ENCODE measurements around the gene DPYD.
"Not testable (repeated sequence)": the region's sequence is repeated elsewhere in the genome, so short reads cannot be mapped to it uniquely, and the experiment has no call there.

The DPYD gene

GRCh38 chr1:97258597-97258996, 662.2 kb downstream of the DPYD start:
- no peak for DNase-seq

- DNase-seq = no peak
Observed at GRCh38 chr1:97254731-97255463, 665.9 kb downstream of the DPYD start.

- DNase-seq = no peak
Observed at GRCh38 chr1:97252925-97253324, 667.9 kb downstream of the DPYD start.

- no peak for DNase-seq
Observed at GRCh38 chr1:97252076-97252475, 668.8 kb downstream of the DPYD start.

- no peak for DNase-seq
Observed at GRCh38 chr1:97247196-97247595, 673.6 kb downstream of the DPYD start.

GRCh38 chr1:97245682-97246081, 675.2 kb downstream of the DPYD start:
- no peak for DNase-seq

- DNase-seq = no peak
Observed at GRCh38 chr1:97245026-97245425, 675.8 kb downstream of the DPYD start.

- DNase-seq = peak; percentile 1
Observed at GRCh38 chr1:97243973-97244560, 676.8 kb downstream of the DPYD start.

GRCh38 chr1:97238816-97239215, 682.0 kb downstream of the DPYD start:
- DNase-seq = no peak

GRCh38 chr1:97231354-97231753, 689.5 kb downstream of the DPYD start:
- DNase-seq = not testable (repeated sequence)

- DNase-seq = no peak
Observed at GRCh38 chr1:97212671-97213070, 708.2 kb downstream of the DPYD start.

GRCh38 chr1:97210307-97210706, 710.5 kb downstream of the DPYD start:
- no peak for DNase-seq

GRCh38 chr1:97209381-97209957, 711.4 kb downstream of the DPYD start:
- no peak for DNase-seq

GRCh38 chr1:97207868-97208267, 713.0 kb downstream of the DPYD start:
- DNase-seq = no peak

GRCh38 chr1:97204468-97204867, 716.4 kb downstream of the DPYD start:
- DNase-seq = no peak

- DNase-seq = no peak
Observed at GRCh38 chr1:97202481-97203380, 718.1 kb downstream of the DPYD start.

- no peak for DNase-seq
Observed at GRCh38 chr1:97201641-97202040, 719.2 kb downstream of the DPYD start.

- no peak for DNase-seq
Observed at GRCh38 chr1:97200595-97200994, 720.2 kb downstream of the DPYD start.

- no peak for DNase-seq
Observed at GRCh38 chr1:97196825-97197516, 723.9 kb downstream of the DPYD start.

GRCh38 chr1:97192872-97193572, 727.8 kb downstream of the DPYD start:
- no peak for DNase-seq

- DNase-seq = no peak
Observed at GRCh38 chr1:97190326-97190725, 730.5 kb downstream of the DPYD start.

- peak; percentile 4 for DNase-seq
Observed at GRCh38 chr1:97186381-97186780, 734.5 kb downstream of the DPYD start.

Data from CD4-positive, alpha-beta T cell treated with Interleukin-12 subunit alpha and Interleukin-12 subunit beta, for 1 hour (primary cell).